ENCODE results near the gene SLC8A3.

SLC8A3 gene

GRCh38 chr14:70113211-70113610, 75.5 kb downstream of the SLC8A3 start:
- DNase-seq = no peak

GRCh38 chr14:70108419-70108818, 80.3 kb downstream of the SLC8A3 start:
- DNase-seq = no peak

DNA sequence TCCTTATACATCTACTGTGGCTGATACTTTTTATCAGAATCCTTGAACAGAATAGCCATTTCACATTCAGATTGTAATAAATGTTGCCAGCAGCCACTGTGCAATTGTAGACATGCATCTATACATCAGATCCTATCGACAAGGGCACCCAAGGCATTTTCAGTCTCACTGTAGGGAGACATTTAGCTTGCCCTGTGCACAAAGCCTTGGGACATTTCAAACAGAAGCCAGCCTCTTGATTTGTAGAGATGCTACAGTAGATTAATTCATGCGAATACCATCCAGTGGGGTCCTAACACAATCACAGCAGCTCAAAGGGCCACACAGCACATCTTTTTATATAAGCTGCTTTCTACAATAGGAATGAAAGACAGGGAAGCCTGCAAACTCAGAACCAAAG, 81.4 kb downstream of the SLC8A3 start:
- no peak for DNase-seq

GRCh38 chr14:70100071-70100470, 88.7 kb downstream of the SLC8A3 start:
- no peak for DNase-seq

GRCh38 chr14:70098250-70098809, 90.4 kb downstream of the SLC8A3 start:
- peak; percentile 48 for DNase-seq

- DNase-seq = peak; percentile 82
Observed at GRCh38 chr14:70097576-70098249, 91.0 kb downstream of the SLC8A3 start.

GRCh38 chr14:70096866-70097265, 91.9 kb downstream of the SLC8A3 start:
- no peak for DNase-seq

DNA sequence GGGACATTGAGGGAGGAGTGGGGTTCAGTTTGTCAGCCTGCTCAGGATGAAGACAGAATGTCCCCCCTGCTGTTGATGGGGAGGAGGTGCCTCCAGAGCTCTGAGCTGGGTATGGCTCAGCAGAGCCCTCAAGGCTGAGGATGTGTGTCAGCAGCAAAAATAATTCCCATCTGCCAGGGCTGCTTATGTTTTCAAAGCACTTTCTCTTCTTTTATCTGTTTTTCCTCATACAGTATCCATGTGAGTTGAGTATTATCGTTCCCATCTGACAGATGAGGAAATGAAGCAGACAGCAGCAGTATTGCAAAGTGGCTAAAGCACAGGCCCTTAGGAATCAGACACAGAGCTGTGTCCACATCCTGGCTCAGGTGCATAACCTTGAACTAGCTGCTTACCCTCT, 94.1 kb downstream of the SLC8A3 start:
- DNase-seq = peak; percentile 10

- DNase-seq = no peak
Observed at GRCh38 chr14:70094106-70094505, 94.6 kb downstream of the SLC8A3 start.

DNA sequence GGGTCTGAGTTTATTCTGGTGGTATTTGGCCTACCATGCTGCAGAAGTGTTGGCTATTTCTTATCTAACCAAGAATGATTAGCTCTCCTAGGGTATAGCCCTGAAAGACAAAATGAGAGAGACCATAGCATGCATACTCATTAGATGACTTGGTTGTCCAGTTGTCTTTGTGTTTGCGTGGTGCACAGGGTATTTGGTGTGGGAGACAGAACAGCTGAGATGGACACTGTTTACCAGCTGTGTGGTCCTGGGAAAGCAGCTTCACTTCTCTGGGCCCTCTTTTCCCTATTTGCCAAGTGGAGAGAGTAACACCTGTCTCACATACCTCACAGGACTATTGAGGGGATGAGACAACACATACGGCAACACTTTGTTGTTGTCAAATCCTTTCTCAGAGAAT, 95.6 kb downstream of the SLC8A3 start:
- DNase-seq = no peak

DNA sequence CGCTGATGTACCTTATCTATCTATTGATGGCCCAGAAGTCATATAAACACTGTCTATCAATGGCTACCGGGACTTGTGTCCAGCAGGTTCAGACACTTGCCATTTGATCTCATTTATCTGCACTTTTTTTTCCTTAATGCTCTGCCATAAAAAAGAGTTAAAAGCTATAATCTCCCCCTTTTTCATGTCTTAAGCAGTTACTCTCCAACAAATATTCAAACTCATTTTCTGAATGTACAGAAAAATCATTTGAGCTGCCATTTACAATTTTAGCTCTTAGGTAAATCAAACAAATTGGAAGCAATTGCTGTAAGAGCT, 101.4 kb downstream of the SLC8A3 start:
- no peak for DNase-seq

GRCh38 chr14:70086685-70087379, 101.9 kb downstream of the SLC8A3 start:
- DNase-seq = no peak

DNA sequence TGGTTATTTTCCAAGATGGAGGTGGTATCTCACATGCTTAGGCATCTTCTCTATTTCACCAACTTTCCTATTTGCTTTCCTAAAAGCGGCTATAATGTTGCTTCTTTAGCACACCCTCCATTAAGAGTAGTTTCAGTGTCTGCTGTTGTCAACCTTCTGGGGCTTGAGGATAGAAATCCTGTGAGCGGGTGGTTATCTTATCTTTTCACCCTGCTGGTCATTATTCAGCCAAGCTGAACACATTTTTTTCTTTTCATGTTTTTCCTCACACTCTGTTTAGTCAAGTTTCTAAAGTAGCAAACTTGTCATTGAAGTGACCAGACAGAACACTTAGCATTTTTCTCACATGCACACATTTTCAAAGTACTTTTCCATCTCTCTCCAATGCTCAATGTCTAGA, 104.5 kb downstream of the SLC8A3 start:
- DNase-seq = no peak

DNA sequence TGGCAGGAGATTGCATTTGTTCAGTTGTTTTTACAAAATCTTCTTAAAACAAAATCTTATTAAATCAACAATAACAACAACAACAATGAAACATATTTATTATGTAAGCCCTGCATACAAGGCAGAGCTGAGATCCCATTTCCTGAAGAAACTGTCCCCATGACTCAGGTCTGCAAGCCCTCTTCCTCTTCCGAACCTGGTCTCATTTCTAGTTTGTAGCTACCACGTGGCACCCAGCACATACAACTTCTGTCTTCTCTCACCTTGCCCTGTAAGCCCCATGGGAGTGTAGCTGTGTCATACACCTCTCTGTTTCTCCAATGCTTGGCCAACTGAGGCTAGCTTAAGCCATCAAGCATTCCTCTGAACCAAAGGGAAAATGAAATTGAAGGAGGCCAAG, 106.4 kb downstream of the SLC8A3 start:
- no peak for DNase-seq

GRCh38 chr14:70080076-70080475, 108.7 kb downstream of the SLC8A3 start:
- DNase-seq = no peak

GRCh38 chr14:70078329-70078728, 110.4 kb downstream of the SLC8A3 start:
- DNase-seq = no peak

- DNase-seq = no peak
Observed at GRCh38 chr14:70077720-70078119, 111.0 kb downstream of the SLC8A3 start.

- DNase-seq = no peak
Observed at GRCh38 chr14:70077005-70077404, 111.7 kb downstream of the SLC8A3 start.

DNA sequence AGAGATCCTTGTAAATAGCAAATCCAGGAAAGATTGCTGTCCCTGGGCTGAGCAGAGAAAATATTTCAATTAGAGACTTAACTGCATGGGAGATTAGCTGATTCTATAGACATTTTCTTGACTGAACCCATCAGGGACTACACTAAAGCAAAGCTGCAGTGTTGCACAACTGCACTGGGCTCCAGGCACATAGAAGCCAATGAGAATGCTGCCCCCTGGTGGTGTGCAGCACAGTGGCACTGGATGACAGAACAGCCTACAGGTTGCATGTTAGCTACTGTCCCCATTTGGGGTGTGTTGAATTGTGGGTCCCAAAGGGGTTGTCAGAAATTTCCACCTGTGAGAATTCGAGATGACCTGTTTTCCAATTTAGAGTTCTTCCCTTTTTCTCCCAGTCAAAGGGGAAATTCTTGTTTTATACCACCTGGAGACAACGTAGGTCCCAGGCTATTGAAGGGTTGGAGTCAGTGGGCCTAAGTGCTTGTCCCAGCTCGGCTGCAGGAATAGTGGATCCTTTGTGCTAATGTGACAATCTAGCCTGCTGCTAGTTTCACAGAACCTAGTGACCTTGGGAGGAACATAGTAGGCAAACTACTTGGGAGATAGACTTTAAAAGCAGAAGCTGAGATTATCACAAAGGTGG, 114.7 kb downstream of the SLC8A3 start:
- DNase-seq = no peak

DNA sequence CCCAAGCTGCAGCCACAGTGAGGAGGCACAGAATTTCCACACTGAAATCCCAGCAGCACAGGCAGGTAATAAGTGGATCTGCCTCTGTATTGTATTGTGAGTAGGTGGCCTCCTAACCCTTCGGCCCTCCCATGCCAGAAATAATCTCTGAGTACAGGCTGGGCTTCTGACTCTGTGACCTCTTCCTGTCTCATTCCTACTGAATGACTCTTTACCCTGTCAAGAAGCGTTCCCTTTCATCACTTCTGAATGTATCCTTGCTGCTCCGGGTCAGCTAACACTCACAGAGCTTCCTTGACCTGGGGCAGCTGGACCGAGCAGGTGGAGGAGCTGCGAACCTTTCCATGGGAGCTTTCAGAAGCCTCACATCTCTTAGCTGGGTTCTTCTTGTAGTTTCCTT, 119.6 kb downstream of the SLC8A3 start:
- no peak for DNase-seq

- DNase-seq = no peak
Observed at GRCh38 chr14:70067810-70068209, 120.9 kb downstream of the SLC8A3 start.

DNA sequence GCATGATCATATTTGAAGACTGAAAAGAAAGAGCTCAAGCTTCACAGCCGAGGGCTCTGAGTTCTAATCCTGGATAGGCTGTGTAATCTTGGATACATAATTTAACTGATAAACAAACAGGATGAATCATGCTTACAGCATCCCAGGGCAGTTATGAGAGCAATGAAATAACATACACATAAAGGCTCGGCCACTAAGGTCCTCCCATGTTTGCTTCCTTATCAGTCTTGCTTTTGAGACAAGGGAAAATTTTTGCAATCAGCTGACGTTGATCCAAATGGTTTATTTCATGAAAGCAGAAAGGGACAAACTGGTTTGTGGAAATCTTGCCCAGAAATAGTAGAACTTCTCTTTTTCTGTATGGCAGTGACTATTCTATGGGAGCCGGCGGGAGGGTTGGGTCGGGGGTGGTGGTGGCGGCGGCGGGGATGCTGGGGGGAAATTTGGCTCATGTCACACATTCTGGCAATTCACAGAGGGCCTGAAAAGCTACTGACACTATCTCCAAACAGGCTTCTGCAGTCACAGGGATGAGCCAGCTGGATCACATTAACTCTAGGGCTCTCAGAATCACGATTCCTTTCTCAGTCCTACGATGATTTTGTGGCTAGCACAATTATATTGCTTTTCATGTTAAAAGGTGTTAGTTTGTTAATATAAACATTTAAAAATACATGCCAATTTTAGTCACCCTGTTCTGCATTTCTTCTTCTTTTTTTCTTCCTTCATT, 124.5 kb downstream of the SLC8A3 start:
- DNase-seq = no peak

- no peak for DNase-seq
Observed at GRCh38 chr14:70061108-70061507, 127.6 kb downstream of the SLC8A3 start.
